Stomach (tissue), 9 donors: Measurements from ENCODE around the gene CBFA2T3. TPM values are rescaled to one million over a fixed set of nuclear protein-coding genes. Genes with fewer than 3 reads are reported as not detected.
"Not testable (repeated sequence)": the region's sequence is repeated elsewhere in the genome, so short reads cannot be mapped to it uniquely, and the experiment has no call there.

Experiments used
- DNase-seq, 2 donors: peaks; one replicate each; pipeline versions ENCODE4 v3.0.0 to v3.0.0-alpha.2; 2013 to 2019
- H3K27ac ChIP-seq, 5 donors: fragments of 200-600 bp in 4 of 5; sonication (generic) in 4 of 5; one replicate each; pipeline ENCODE4 v1.5.1; 2013 to 2019; ENCODE audit warnings: mild to moderate bottlenecking in 1 of 5, moderate library complexity in 1 of 5
- H3K27me3 ChIP-seq, 3 donors: fragments of 200-600 bp; sonication (generic); one replicate each; pipeline ENCODE4 v1.5.1; 2017 to 2019; ENCODE audit warnings: mixed run types in 1 of 3
- H3K36me3 ChIP-seq, 4 donors: fragments of 200-600 bp; sonication (generic); 1 replicate in 3 of 4; 2 replicates in 1 of 4; pipeline ENCODE4 v1.5.1; 2016 to 2019
- H3K4me1 ChIP-seq, 4 donors: fragments of 200-600 bp; sonication (generic); one replicate each; pipeline ENCODE4 v1.5.1; 2016 to 2019
- H3K4me3 ChIP-seq, 4 donors: fragments of 200-600 bp; sonication (generic) in 3 of 4; one replicate each; pipeline ENCODE4 v1.5.1; 2016 to 2019; ENCODE audit warnings: mild to moderate bottlenecking in 1 of 4
- H3K9me3 ChIP-seq, 4 donors: fragments of 200-600 bp; sonication (generic); one replicate each; pipeline ENCODE4 v1.5.1; 2016 to 2019
- CTCF ChIP-seq, 7 experiments: fragments of 450-650 bp in 4 of 7; fragments of 200-600 bp in 3 of 7; sonication (generic) in 3 of 7; IDR thresholded peaks; one replicate each; pipeline ENCODE4 v1.5.1; 2016 to 2019; ENCODE audit warnings: antibody characterized with exemption in 7 of 7, control low read depth in 2 of 7, mild to moderate bottlenecking in 1 of 7
- EP300 ChIP-seq: sonication (generic); formaldehyde crosslinking; IDR thresholded peaks from one replicate; pipeline ENCODE4 v1.6.1; 2017; ENCODE audit warnings: antibody characterized with exemption
- POLR2A ChIP-seq, 4 donors: fragments of 450-650 bp; IDR thresholded peaks; one replicate each; pipeline ENCODE4 v1.6.1; 2016; ENCODE audit warnings: antibody characterized with exemption in 4 of 4, control low read depth in 2 of 4, mild to moderate bottlenecking in 1 of 4, moderate library complexity in 1 of 4
- POLR2AphosphoS5 ChIP-seq, 3 donors: sonication (generic); formaldehyde crosslinking; IDR thresholded peaks; one replicate each; pipeline ENCODE4 v1.6.1; 2016; ENCODE audit warnings: antibody characterized with exemption in 3 of 3
- WGBS, 5 donors: extraction: QIAGEN DNeasy Blood & Tissue Kit in 3 of 5; methylation state at CpG; one replicate each; pipeline versions ENCODE4 v1.1.5 to v1.1.7; 2013 to 2018; 5-methylcytosine and 5-hydroxymethylcytosine counted together
- intact Hi-C: fragments of 100-400 bp; cut with DNase I; formaldehyde crosslinking; loops from one replicate; pipeline ENCODE4 v1.15.1; 2023; ENCODE audit warnings: low total_unique reads
- polyA plus RNA-seq, 3 donors: library from polyadenylated mRNA; stranded (reverse); fragments of 200-250 nt; gene quantifications; one replicate each; pipeline ENCODE4 v1.2.3, GENCODE V29; 2013
- total RNA-seq, 5 donors: library from RNA; depleted of rRNA; stranded (reverse); fragments of >200 nt; gene quantifications; one replicate each; pipeline versions ENCODE4 v1.1.0 to v1.2.3, GENCODE V29; 2014 to 2016
- donor health status: healthy with polysubstance abuse.
- donor health status: Bipolar disorder and iron deficiency.
- donor health status: healthy.

CBFA2T3 gene
- total and polyA plus RNA-seq, 8 donors: 0.58 to 57.6 (median 2.5) TPM

GRCh38 chr16:88891083-88891482 is 85.9 kb downstream of the CBFA2T3 start:
- TF ChIP-seq POLR2AphosphoS5 (IDR thresholded peaks at IDR 0.05): no peak
- no peak for TF ChIP-seq POLR2A (IDR thresholded peaks at IDR 0.05)
- no peak for TF ChIP-seq CTCF (IDR thresholded peaks at IDR 0.05)
- H3K27me3 ChIP-seq: no peaks in the 10 kb centered on the region
- no peak overlapping the region for H3K27ac ChIP-seq
- H3K4me1 ChIP-seq: peaks cover 0 to 15% (median 3%) of the 10 kb centered on the region in 4 donors
- H3K36me3 ChIP-seq: peaks cover 0 to 25% (median 10%) of the 10 kb centered on the region in 4 donors
- WGBS, 5 donors: 83 to 94% (median 90%) methylated on average over 16 of the region's 16 CpGs
- no peaks in the 10 kb centered on the region for H3K9me3 ChIP-seq
- intact Hi-C loops: no loop called here
- no peak for DNase-seq
- no peak overlapping the region for H3K4me3 ChIP-seq

GRCh38 chr16:88889702-88890352 is 87.2 kb downstream of the CBFA2T3 start:
- intact Hi-C loops, DNase-seq, H3K4me3 ChIP-seq, H3K27ac ChIP-seq, H3K27me3 ChIP-seq, H3K9me3 ChIP-seq: not testable (repeated sequence)
- H3K36me3 ChIP-seq: peaks cover 0 to 25% (median 12%) of the 10 kb centered on the region in 4 donors
- H3K4me1 ChIP-seq: peaks cover 0 to 19% (median 3%) of the 10 kb centered on the region in 4 donors
- 94 to 95% (median 94%) methylated on average over 48 of the region's 48 CpGs for WGBS, 5 donors

GRCh38 chr16:88888461-88889387 is 88.3 kb downstream of the CBFA2T3 start:
- Histone ChIP-seq H3K4me3 (no peak overlapping the region), H3K27me3 (no peaks in the 10 kb centered on the region), H3K9me3 (no peaks in the 10 kb centered on the region), H3K27ac (peak overlapping the region in 1 of 5 donors; percentile 50), H3K4me1 (peaks cover 0 to 19% (median 3%) of the 10 kb centered on the region in 4 donors), H3K36me3 (peaks cover 0 to 25% (median 21%) of the 10 kb centered on the region in 4 donors)
- 77 to 82% (median 77%) methylated on average over 24 to 29 of the region's 30 CpGs for WGBS, 5 donors
- no peak for TF ChIP-seq CTCF (IDR thresholded peaks at IDR 0.05)
- no peak for TF ChIP-seq POLR2A (IDR thresholded peaks at IDR 0.05)
- no peak for TF ChIP-seq EP300
- TF ChIP-seq POLR2AphosphoS5 (IDR thresholded peaks at IDR 0.05): no peak
- intact Hi-C loops: no loop called here
- DNase-seq: no peak

GRCh38 chr16:88888057-88888456 is 89.0 kb downstream of the CBFA2T3 start:
- Histone ChIP-seq H3K27ac (peak overlapping the region in 4 of 5 donors; percentile 23 to 57 (median 52)), H3K36me3 (peaks cover 0 to 29% (median 24%) of the 10 kb centered on the region in 4 donors), H3K4me1 (peaks cover 0 to 19% (median 3%) of the 10 kb centered on the region in 4 donors), H3K27me3 (no peaks in the 10 kb centered on the region), H3K9me3 (no peaks in the 10 kb centered on the region), H3K4me3 (no peak overlapping the region)
- WGBS, 5 donors: 71 to 79% (median 74%) methylated on average over 13 to 14 of the region's 14 CpGs
- no peak for TF ChIP-seq CTCF (IDR thresholded peaks at IDR 0.05)
- TF ChIP-seq POLR2A (IDR thresholded peaks at IDR 0.05): no peak
- no peak for TF ChIP-seq EP300
- TF ChIP-seq POLR2AphosphoS5 (IDR thresholded peaks at IDR 0.05): no peak
- no peak for DNase-seq
- intact Hi-C loops: no loop called here
